ENCODE results near the gene MCTP2. TPM values are rescaled to one million over a fixed set of nuclear protein-coding genes. Genes with fewer than 3 reads are reported as not detected.

Gene MCTP2
- total and polyA plus RNA-seq, 7 donors, result 1.5 to 12.2 (median 4.4) TPM

DNA sequence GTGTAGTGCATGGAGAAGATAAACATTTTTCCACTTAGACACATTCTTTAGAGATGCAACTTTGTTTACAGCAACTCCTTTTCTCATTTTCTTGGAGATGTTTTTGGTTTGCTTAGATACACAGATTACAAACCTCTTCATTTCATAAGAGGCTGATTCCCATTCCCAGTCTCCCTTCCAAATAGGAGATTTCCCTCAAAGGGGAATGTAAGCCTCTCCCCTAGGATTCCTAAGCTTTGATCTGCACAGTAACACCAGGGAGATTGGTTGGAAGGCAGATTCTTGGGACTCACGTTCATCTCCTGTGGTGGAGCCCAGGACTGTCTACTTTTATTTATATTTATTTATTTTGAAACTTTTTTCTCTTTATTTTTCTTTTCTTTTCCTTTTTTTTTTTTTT, 63.2 kb downstream of the MCTP2 start:
- WGBS, 2 donors, result 72 to 80% methylated on average over 1 of the region's 1 CpG
- Histone ChIP-seq H3K9me3 (no peaks in the 10 kb centered on the region), H3K27ac (no peak overlapping the region), H3K4me1 (peaks cover 0 to 7% (median 0%) of the 10 kb centered on the region in 4 donors), H3K27me3 (no peaks in the 10 kb centered on the region), H3K36me3 (no peaks in the 10 kb centered on the region), H3K4me3 (no peak overlapping the region)
- intact Hi-C loops (cut with DNase I), result no loop called here
- DNase-seq, result no peak
- TF ChIP-seq POLR2A (IDR thresholded peaks at IDR 0.05) (no peak), POLR2AphosphoS5 (IDR thresholded peaks at IDR 0.05) (no peak), EP300 (IDR thresholded peaks at IDR 0.05) (no peak)
- TF ChIP-seq, protein P1, sequence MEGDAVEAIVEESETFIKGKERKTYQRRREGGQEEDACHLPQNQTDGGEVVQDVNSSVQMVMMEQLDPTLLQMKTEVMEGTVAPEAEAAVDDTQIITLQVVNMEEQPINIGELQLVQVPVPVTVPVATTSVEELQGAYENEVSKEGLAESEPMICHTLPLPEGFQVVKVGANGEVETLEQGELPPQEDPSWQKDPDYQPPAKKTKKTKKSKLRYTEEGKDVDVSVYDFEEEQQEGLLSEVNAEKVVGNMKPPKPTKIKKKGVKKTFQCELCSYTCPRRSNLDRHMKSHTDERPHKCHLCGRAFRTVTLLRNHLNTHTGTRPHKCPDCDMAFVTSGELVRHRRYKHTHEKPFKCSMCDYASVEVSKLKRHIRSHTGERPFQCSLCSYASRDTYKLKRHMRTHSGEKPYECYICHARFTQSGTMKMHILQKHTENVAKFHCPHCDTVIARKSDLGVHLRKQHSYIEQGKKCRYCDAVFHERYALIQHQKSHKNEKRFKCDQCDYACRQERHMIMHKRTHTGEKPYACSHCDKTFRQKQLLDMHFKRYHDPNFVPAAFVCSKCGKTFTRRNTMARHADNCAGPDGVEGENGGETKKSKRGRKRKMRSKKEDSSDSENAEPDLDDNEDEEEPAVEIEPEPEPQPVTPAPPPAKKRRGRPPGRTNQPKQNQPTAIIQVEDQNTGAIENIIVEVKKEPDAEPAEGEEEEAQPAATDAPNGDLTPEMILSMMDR (IDR thresholded peaks at IDR 0.05), result no peak

DNA sequence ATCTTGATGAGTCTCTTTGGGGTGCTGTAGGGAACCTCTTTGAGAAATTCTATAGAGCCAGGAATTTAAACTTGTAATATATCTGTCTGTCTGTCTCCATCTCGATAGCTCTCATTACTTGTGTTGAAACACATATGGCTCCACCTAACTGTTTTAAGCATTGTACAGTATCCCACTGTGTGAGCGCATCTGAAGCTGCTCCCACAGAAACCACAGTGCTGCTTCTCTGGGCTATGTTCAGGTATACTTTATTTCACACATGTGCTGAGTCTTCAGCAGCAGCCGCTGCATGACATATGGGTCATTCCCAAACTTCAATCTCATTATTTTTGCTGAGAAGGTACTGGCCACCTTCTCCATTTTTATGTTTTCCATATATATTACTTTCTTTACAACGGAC, 63.9 kb downstream of the MCTP2 start:
- no peak overlapping the region for H3K4me3 ChIP-seq

DNA sequence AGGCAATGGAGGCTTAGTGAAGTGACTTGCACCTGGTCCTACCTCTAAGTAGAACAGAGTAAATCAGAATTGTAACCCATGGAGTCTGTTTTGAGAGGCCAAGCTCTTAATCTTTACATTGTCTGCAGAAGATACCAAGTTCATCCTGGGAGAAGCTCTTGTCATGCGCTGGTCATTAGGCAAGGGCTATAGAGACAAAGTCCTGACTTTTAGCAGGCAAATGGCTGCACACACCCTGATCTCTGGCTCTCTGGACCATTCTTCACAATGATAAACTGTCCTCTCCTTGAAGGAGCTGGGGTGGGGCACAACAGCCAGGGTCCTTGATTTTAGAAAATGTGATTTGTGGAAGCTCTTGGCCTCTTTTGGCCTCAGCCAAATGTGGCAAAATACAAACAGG, 65.4 kb downstream of the MCTP2 start:
- TF ChIP-seq POLR2AphosphoS5 (IDR thresholded peaks at IDR 0.05) (no peak), EP300 (IDR thresholded peaks at IDR 0.05) (no peak), POLR2A (IDR thresholded peaks at IDR 0.05) (no peak)
- TF ChIP-seq, protein P1 (IDR thresholded peaks at IDR 0.05), result no peak
- Histone ChIP-seq H3K4me3 (no peak overlapping the region), H3K9me3 (no peaks in the 10 kb centered on the region), H3K4me1 (peaks cover 0 to 7% (median 0%) of the 10 kb centered on the region in 4 donors), H3K36me3 (no peaks in the 10 kb centered on the region), H3K27me3 (no peaks in the 10 kb centered on the region), H3K27ac (no peak overlapping the region)
- intact Hi-C loops (cut with DNase I), result no loop called here
- no peak for DNase-seq
- WGBS, 2 donors, result 96 to 97% methylated on average over 1 of the region's 1 CpG

More for the DNA sequence above, 63.9 kb downstream of the MCTP2 start:
- Histone ChIP-seq H3K9me3 (no peaks in the 10 kb centered on the region), H3K4me1 (peaks cover 0 to 7% (median 0%) of the 10 kb centered on the region in 4 donors), H3K27me3 (no peaks in the 10 kb centered on the region), H3K27ac (no peak overlapping the region), H3K36me3 (no peaks in the 10 kb centered on the region)
- TF ChIP-seq POLR2A (IDR thresholded peaks at IDR 0.05) (no peak), EP300 (IDR thresholded peaks at IDR 0.05) (no peak), POLR2AphosphoS5 (IDR thresholded peaks at IDR 0.05) (no peak)
- TF ChIP-seq, protein P1 (IDR thresholded peaks at IDR 0.05), result no peak
- no peak for DNase-seq
- intact Hi-C loops (cut with DNase I), result no loop called here
- WGBS, 2 donors, result 83 to 94% methylated on average over 4 of the region's 4 CpGs

DNA sequence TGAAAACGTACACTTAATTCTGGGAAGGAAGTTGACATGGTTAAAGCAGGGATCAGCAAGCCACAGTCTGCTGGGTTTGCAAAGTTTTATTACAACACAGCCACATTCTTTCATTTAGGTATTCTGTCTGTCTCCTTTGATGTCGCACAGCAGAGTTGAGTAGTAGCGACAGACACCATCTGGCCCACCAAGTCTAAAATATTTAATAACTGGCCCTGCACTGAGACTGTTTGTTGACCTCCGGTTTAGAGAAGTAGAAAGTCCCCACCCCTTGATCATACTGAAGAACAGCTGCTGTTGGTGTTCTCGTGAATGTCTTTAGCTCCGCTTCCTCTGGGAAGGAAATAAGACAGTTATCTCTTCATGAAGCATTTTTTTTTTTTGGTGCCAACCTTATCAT, 66.2 kb downstream of the MCTP2 start:
- intact Hi-C loops (cut with DNase I), result no loop called here
- Histone ChIP-seq H3K4me3 (no peak overlapping the region), H3K36me3 (no peaks in the 10 kb centered on the region), H3K27ac (no peak overlapping the region), H3K27me3 (no peaks in the 10 kb centered on the region), H3K4me1 (peaks cover 0 to 7% (median 0%) of the 10 kb centered on the region in 4 donors), H3K9me3 (no peaks in the 10 kb centered on the region)
- TF ChIP-seq POLR2AphosphoS5 (IDR thresholded peaks at IDR 0.05) (no peak), EP300 (IDR thresholded peaks at IDR 0.05) (no peak)
- TF ChIP-seq, protein P1 (IDR thresholded peaks at IDR 0.05), result no peak
- 10 to 17% methylated on average over 6 of the region's 6 CpGs for WGBS, 2 donors
- no peak for DNase-seq

DNA sequence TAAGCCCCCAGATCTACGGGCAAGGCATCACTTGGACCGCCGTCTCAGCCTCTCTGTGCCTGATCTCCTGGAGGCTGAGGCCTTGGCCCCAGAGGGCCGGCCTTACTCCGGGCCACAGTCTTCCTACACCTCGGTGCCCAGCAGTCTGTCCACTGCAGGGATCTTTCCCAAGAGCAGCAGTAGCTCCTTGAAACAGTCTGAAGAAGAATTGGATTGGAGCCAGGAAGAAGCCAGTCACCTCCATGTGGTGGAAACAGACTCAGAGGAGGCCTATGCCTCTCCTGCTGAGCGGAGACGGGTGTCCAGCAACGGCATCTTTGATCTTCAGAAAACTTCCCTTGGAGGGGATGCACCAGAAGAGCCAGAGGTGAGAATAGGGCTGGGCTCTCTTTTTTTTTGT, 67.0 kb downstream of the MCTP2 start:
- Histone ChIP-seq H3K4me1 (peaks cover 0 to 3% (median 0%) of the 10 kb centered on the region in 4 donors), H3K4me3 (no peak overlapping the region), H3K9me3 (no peaks in the 10 kb centered on the region), H3K27ac (no peak overlapping the region), H3K36me3 (no peaks in the 10 kb centered on the region), H3K27me3 (no peaks in the 10 kb centered on the region)
- DNase-seq, result no peak
- 93 to 94% methylated on average over 9 of the region's 9 CpGs for WGBS, 2 donors
- intact Hi-C loops (cut with DNase I), result no loop called here
- TF ChIP-seq POLR2A (IDR thresholded peaks at IDR 0.05) (no peak), EP300 (IDR thresholded peaks at IDR 0.05) (no peak), POLR2AphosphoS5 (IDR thresholded peaks at IDR 0.05) (no peak)
- TF ChIP-seq, protein P1 (IDR thresholded peaks at IDR 0.05), result no peak
